GM18520 (cell line): ENCODE measurements around the gene EIF6.

Source experiments
- ATAC-seq: cut with Tn5 transposase; IDR thresholded peaks from one replicate; pipeline ENCODE4 v1.9.1; 2021; ENCODE audit not compliant: unreplicated experiment

EIF6 gene

DNA sequence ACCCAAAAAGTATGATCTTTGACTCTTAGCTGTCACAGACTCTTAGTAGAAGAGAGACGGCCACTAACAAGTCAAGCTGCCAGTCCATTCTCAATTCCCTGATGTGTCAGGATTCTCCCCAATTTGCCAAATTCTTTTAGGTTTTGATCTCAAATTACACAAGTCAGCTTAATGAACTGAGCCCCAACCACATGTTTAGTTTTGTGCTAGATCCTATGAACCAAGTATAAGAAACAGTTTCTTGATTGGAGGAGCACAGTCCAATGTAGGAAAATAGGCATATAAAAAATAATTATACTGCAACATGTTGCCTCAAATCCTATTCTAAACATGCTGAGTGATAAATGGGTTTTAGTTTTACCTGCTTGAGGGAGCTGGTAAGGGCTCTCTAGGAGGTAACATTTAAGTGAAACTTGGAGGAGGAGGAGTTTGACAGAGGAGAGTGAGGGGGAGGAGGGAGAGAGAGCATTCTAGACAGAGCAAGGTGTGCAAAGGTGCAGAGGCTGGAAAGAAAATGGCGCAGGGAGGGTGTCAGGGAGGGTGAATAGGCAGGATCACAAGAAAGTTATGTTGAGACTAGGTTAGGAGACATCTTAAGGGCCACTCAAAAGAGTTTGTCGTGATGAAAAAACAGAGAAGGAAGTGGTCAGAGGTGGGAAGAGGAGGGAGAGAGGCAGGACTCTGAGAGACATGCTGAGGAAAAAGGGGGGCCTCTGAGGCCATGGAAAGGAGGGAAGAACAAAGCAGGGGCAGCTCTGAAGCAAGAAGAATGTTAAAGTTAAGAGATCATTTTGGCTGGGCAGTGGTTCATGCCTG is 30.5 kb upstream of the EIF6 start:
- ATAC-seq: no peak

DNA sequence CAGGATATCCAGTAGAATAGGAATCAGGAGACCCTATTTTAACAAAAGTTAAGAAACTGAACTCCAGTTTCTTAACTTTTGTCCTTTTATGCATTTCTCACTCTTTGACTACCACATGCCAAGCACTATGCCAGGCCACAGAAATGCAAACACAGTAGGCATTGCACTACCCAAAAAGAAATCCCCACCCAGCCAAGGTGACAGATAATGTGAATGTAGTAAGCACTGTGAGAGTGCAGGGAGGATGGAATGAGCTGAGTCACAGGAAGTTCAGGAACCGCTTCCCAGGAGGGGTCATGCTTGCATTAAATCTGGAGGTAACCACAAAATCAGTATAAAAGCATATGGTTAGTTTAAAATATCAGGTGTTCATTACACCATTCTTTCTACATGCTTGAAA is 27.7 kb upstream of the EIF6 start:
- no peak for ATAC-seq

DNA sequence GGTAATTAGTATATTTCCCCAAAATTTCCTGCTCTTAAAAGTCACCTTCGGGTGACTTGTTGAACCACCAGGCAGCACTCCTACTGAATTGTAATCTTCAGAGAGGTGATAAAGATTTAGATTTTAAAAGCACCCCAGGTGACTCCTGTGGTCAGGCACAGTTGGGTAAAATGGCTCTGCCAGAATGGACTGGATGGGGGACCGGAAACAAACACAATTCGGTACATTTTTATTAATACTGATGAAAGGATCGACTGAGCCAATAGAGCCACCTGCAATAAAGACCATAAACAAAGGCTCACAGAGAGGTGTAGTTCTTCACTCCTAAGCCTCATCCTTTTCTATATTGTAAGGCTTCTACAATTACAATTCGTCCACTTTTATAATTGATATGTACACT is 27.2 kb upstream of the EIF6 start:
- no peak for ATAC-seq

DNA sequence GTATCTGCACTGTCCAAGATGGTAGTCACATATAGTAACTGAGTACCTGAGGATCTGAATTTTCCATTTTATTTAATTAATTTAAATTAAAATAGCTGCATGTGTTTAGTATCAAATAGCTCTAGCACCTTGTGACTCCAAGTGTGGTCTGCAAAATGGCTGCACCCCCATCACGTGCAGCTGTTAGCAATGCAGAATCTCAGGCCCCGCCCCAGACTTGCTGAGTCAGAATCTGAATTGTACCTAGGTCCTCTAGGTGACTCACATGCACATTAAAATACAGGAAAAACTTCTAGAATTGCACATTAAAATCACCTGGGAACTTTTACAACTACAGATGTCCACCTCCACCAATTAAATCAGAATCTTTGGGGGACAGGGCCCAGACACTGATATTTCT is 26.8 kb upstream of the EIF6 start:
- no peak for ATAC-seq

DNA sequence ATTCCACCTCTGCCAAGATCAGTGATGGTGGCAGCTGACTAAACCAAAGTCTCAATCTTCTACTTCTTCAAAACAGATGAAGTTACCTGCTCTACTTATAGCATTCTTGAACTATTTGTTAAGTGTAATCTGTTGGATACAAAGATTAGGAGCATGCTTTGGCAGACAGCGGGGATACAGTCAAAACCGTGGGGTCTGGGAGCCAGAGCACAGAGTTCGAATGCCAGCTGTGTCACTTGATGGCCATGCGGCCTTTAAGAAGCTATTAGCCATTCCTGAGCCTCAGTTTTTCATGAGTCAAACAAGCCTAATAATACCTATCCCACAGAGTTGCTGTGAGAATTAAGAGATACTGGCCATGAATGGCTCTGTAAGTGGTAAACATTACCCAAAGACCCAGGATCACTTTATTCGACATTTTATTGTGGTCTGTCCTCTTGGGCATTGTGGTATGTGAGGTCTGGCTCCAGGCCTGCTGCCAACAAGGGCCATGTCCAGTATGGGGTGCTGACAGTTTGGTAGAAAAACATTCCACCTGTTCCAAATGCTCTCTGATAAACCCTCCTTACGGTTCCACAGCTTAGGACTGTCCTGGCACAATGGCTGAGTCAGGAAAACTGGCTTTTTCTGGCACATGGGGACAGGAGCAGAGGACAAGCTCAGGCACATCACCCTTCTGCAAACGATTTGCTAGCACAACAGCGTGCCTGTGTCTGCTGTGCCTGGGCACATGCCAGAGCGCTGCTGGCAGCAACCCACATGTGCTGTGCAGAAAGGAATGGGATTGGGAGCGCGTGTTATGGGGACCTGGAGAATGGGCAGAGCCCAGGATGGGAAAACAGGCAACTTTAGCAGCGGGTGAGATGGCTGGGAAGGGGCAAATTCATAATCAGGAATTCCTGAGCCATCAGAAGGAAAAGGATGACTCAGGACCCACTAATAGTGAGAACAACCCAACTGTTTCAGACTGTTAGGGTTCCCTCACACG is 23.4 kb upstream of the EIF6 start:
- no peak for ATAC-seq

DNA sequence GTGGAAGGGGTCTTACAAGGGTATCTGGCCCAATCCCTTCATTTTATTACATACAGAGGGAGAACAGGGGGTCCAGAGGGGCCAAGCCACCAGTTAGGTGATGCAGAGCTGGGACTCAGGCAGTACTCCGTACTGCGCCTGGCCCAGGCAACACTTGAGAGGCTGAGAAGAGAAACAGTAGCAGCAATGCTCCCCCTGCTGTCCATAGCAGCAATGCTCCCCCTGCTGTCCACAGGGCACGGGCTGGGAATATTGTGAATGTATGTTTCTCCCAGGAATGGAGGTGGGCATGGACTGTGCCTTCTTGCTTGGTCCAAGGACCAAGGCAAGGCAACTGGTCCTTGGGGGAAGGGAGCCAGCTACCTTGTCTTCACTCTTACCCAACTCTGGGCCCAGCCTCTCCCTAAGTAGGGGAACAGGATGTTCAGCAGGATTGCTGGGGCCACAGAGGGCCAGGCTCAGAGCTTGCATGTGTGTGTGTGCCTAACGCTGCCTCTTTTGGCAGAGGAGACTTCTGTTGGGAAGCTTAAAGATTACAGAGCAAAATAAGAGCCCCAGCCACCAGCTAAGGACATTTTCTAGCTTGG is 22.5 kb upstream of the EIF6 start:
- ATAC-seq: no peak

DNA sequence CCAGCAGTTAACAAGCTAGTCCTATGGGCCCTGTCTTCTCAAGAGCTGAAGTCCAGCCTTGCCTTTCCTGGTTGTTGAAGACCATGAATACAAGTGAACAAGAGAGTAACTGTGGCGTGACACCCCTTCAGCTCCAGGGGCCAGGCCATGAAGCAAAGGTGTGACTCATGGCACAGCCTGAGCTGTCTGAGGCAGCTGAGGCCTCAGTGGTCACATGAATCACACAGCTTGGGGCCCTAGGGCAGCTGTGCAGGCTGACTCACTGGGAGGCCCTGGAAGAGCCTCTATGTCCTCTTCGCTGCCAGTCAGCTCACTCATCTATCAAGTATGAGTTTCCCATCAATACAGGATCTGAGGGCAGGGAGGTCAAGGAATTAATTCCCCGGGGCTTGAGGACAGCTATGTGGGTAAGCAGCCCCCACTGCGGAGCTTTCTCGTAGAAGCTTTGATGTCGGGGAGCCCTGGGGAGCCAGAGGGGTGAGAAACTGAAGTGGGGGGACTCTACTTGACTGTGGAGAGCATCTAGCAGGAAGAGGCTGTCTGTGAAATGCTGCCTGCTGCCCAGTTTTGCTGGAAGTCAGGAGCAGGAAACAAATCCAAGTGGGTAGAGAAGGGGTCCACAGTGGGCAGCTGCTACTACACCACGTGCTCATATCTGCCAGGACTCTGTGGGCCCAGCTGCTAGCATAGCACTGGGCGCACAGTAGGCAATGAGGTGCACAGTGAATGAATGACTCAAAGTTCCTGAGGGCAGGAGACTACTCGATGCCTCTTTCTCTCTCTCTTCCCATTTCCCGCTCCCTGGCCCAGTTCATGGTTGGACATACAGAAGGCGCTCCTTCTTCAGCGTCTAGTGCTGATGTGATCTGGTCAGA is 21.3 kb upstream of the EIF6 start:
- peak; percentile 52 for ATAC-seq

DNA sequence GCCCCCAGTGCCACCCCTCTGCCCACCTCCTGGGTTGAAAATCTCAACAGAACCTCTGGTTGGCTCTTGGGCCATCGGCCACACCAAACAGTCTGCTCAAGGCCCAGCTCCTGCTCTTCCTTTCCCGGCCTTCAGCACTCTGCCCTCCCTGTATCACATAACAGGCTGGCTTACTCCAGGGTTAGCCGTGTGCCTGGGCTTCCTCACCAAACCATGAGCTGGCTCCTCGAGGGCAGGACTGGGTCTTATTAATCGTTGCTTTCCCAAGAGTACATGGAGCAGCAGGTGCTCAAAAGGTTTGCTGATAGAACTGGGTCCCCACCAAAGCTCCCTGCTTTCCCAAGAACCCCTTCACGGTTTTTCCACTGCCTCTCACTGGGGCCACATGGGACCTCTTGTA is 20.4 kb upstream of the EIF6 start:
- no peak for ATAC-seq

DNA sequence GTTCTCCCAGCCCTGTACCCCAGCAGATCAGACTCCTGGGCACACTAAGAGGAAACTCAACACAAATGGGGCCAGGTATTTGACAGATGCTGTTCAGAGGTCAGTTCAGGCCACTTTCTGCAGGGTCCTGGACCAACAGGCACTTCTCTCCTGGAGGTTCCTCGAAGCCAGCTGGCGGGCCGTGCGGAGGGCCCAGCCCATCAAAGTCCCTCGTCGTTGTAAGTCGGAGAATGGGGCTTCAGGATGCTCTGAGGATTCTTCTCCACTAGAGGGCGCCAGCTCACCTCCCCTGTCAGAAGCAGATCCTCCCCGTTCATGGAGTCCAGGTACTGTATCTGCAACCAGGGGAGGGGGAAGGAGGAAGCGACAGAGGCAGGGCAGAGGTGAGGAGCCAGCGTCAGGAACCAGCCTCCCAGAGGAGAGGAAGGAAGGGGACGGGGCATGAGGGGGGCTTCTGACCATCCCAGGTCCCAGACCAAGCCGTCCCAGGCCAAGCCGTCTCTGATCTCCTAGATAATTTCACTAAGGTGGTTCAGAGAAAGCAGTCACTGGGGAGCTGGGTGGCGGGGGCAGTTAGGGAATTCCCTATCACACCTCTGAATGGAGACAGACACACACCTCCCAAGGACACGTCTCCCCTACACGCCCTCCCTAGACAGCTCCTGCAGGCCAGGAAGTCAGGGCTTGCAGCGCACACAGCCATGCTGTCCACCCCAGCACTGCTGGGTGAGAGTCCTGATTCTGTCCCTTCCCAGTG is 19.3 kb upstream of the EIF6 start:
- no peak for ATAC-seq

DNA sequence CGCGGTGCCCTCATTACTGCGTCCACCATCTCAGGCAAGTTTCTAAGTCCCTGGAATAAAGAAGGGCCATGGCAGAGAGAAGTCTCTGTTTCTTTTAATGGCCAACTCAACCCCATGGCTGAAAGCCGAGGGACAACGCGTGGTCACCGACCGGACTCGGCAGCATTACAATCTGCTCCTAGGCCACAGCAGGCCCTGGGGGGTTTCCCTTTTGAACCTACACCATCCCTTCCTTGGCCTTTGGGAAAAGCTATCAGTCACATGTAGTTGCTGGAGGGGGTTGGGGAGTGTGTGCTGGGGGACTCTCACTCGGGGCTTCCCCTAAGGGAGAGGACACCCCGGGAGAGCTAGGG is 18.8 kb upstream of the EIF6 start:
- ATAC-seq: no peak

DNA sequence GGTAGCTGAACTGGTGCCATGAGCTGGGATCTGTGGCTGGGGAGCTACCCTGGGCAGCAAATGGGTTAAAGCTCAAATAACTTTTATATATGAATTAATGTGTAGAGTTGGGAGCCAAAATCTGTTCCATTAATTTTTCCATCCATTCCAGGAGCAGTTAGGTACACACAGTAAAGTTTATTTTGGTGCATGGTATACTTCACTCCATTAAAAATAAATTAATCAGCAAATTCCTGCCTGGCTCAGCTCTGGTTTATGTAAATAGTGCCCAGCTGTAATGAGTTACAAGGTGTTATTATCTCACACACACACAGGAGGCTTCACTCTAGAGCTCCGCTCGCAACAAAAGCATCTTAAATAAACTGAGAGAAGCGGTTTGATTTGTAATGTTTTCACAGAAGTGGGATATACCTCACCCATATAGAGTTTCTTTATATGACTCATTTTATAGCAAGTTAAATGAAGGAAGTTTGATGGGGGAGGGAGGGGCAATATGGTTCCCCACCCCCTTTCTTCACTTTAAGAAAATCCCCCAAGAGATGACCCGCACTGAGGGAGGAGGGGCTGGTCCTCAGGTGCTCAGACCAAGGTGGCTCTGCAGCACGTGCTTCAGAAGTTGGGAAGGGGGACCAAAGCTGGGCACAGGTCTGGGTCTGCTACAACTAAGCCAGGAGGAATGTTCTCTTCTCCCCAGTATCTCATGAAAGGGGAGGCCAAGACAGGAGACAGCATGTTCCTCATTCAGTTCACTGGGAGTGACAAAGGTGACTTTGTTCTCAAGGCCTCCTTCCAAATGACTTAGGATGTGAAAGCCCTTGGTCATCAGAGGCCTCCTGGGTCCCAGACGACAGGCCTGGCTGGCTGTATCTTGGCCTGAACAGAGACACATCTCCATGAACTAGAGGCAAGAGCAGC is 18.1 kb upstream of the EIF6 start:
- ATAC-seq: no peak

DNA sequence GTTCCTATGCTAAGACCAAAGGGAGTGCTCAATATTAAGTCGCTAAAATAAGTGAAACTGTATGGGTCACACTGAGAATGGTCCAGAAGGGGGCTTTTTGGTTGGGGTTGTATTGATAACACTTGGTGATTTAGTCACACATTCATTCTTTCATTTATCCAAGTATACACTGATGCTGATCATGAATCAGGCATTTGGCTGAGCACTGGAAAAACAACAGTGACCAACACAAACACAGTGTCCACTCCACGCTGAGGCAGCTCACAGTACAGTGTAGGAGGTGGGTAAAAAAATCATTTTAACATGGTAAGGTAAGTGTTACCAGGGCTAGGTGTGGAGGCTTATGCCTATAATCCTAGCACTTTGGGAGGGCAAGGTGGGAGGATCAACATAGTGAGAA is 16.9 kb upstream of the EIF6 start:
- no peak for ATAC-seq

DNA sequence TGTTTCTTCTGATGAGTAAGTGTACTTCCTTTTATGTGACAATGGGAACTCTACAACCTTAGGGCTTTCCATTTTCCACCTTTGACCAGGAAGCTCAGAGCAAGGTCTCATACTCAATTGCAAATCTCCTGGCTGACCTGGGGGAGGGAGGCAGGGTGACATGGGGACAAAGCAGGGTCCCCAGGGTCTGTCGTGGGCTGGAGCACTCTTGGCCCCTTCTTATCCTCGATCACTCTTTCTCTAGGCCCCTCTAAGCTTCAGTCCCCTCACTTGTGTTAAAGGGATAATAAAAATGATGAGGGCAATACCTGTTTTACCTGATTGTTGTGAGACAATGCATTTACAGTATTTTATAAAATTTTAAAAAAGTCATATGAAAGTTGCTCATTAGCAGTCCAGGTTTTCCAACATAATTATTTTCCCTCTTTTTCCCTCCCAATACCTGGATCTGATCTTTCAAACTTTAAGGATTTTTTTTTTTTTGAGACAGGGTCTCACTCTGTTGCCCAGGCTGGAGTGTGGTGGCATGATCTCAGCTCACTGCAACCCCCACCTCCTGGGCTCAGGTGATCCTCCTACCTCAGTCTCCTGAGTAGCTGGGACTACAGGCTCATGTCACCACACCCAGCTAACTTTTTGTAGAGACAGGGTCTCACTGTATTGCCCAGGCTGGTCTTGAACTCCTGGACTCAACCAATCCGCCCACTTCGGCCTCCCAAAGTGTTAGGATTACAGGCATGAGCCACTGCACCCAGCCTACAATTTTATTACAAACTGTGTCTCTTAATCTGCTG is 16.1 kb upstream of the EIF6 start:
- ATAC-seq: no peak

DNA sequence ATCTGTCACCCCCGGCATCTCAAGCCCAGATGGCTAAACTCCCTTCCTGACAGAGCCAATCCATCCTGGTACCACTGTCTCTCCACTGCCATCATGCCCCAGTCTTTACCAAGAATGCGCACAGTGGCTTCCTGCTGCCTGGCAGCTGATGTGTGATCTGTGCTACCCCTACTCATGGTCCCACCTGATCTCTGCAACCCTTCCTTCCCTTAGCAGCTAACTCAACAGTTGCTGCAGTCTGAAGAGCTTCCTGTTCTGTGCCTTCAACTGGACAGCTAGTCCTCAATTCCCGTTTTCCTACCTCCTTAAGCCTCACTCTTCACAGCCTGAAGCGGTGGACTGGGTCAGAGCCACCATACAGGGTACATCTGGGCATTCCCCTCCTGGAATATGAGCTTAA is 15.2 kb upstream of the EIF6 start:
- ATAC-seq: no peak

DNA sequence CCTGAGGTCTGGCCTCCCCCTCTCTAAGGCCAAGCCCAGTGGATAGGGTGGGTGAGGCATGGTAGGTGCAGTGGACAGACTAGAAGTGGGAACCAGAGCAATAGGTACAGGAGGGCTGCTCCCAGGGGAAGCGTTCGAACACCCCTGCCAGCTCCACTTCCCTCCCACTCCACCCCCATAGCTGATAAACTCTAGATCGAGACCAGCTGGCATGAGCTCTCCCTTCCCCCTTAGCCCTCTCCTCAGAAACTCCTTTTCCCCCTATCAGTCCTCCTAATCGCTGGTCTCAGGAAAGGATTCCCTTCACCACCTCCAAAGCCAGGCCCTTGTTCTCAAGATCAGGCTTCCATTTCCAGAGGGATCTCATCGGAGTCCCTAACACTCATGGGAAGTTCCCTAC is 13.7 kb upstream of the EIF6 start:
- ATAC-seq: no peak

DNA sequence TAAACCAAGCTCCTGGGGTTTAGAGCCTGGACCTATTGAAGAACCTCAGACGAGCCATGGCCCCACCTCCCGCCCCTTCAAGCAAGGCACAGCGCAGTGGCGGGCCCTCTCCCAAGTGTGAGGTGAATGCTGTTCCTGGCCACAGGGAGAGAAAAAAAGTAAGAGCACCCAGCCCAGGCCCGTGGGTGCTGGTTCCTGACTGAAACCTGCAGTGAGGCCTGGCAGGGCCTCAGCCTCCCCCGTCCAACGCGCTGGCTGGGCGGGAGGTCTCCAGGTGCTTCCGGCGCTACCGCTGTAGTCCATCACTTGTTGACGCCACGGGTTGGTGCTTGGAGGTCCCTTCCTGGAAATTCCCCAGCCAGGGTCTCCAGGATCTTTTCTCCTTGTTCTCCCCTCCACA is 13.2 kb upstream of the EIF6 start:
- no peak for ATAC-seq

DNA sequence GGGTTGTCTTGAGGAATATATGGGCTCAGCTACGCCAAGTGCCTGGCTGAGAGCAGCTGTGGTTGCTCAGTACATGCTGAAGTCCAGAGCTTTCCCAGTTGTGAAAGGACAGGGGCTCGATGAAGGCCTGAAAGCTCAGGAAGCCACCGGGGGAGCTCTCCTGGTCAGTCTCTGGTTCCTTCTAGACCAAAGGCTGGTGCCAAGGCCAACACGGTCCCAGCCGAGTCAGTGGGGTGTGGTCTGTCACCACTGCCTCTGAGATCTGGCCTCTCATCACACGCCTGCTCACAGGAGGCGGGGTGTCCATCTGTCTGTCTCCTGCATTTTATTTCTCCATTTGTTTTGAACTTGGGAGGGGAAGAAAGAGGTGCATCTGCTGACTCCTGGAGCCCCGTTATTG is 12.6 kb upstream of the EIF6 start:
- no peak for ATAC-seq

DNA sequence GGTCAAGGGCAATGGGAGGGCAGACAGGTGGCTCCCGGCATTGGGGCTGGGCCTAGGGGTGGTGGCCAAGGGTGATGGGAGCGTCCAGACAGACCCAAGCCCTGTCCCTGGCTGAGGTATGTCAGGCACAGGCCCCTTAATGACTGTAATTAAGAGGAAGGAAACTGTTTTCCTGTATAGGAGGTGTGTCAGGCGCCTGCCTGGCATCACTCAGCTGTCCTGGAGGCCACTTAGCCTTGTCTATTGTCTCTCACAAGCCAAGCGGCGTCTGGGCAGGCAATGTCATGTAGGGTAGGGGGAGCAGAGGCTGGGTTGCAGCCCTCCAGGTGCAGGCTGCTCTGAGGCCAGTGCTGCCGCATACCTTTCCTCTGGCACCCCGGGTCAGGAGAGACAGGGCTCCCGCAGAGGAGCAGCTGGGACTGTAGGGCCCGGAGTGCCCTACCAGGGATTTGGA is 11.6 kb upstream of the EIF6 start:
- ATAC-seq: no peak
